Measurements from ENCODE around the gene PELI2.

PELI2 gene

DNA sequence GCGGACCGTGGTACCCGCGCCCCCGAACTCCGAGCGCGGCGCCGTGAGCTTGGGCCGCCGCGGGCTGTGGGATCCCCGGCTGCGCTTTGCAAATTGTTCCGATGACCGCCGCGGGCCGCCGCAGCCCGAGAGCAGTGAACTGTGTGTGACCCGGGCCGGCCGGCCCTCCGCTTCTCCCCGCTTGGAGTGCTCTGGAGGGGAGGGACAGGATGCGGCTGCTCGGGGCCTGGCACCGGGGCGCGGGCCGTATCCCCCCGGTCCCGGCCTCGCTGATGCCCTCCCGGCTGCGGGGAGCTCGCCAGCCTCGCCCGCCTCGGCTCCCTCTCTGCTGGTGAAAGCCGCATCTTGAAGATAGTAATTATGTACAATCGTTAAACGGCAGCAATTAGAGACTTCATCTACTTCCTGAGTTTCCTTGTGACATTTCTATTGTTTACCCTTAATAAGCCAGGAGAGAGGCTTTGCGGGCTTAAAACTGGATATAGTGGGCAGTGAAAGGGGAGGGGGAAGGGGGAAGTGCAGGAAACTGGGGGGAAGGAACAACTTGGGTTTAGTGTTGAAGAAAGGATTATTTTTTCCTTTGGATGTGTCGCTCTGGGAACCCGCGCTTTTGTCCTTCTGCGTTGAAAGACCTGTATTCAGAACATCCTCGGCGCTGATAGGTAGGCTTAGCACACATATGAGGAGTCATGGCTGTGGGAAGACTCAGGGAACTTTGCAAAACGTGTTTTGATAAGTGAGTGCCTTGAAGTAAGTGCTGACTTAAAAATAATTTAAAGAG lies 1.2 kb downstream of the PELI2 start:
- DNase-seq (ENCODE audit: low read depth in 2 of 2): no peak

DNA sequence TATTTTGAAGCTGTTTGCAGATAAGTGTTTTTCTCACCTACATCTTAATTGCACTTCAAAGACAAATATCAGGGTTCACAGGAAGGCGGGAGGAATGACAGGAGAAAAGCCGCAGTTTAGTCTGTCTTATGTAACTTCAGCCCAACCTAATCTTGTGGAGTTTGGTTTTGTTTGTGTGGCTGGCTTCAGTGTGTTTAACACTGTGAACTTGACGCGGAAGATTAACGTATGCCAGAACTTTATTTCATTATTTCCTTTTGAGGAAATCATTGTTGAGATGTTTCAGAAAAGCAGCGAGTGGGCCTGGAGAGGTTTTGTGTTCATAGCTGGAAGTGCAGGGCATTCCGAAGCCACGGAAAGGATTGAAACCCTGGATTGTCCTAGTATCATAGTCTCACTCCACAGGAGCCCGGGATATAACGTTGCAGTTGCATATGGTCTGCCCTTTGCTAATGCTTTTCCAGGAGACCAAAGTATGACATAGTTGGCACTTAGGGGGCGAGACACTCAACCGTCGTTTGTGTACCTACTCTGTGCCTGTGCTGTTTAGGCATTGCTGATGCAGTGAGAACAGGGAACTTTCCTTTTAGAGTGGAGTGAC lies 2.0 kb downstream of the PELI2 start:
- no peak for DNase-seq (ENCODE audit: low read depth in 2 of 2)

DNA sequence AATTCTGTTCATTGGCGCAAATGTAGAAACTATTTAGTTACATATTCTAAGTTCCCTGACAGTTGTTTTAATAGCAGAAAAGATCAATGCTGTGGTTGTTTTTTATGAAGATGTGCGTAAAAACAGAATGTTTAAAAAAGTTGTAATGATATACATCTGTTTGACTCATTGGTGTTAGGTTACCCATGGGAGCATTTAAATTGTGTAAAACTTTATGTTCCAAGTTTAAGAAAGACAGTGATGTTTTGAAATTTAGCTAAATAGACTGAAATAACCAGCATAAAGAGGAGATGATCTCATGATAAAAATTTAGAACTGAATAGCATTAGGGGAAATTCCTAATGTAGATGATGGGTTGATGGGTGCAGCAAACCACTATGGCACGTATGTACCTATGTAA lies 3.6 kb downstream of the PELI2 start:
- no peak for DNase-seq (ENCODE audit: low read depth in 2 of 2)

DNA sequence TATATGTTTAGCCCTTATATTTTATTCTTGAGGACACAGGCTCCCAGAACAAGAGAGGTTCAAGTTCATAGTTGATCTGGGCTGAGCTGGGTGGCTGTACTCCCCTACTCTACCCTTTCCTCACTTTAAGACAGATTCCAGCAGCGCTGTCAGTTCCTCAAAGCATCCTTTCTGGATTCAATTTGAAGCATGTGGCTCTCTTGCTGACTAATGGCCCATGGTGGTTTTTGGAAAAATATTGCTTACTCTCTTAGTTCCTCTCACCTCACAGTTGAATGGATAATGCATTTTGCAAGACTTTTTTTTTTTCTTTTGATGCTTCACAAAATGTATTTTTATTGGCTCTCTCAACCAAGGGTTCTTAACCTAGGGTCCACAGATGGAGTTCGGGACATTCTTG lies 4.1 kb downstream of the PELI2 start:
- no peak for DNase-seq (ENCODE audit: low read depth in 2 of 2)

DNA sequence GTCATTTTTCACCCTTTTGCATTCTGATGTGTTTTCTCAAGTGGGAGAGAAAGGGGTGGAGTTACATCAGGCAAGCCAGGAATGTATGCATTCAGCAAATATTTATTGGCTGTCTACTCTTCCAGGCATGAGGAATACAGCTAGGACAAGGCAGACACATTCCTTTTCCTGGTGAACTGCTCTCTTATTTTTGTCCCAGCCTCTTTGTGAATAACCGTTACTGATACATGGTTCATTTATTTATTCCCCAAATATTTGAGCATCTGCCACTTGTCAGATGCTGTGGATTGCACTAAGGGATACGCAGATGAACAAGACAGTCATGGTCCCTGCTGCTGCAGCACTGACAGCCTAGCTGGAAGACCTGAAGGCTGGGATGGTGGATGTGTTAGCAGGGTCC lies 6.1 kb downstream of the PELI2 start:
- DNase-seq (ENCODE audit: low read depth in 2 of 2): no peak

DNA sequence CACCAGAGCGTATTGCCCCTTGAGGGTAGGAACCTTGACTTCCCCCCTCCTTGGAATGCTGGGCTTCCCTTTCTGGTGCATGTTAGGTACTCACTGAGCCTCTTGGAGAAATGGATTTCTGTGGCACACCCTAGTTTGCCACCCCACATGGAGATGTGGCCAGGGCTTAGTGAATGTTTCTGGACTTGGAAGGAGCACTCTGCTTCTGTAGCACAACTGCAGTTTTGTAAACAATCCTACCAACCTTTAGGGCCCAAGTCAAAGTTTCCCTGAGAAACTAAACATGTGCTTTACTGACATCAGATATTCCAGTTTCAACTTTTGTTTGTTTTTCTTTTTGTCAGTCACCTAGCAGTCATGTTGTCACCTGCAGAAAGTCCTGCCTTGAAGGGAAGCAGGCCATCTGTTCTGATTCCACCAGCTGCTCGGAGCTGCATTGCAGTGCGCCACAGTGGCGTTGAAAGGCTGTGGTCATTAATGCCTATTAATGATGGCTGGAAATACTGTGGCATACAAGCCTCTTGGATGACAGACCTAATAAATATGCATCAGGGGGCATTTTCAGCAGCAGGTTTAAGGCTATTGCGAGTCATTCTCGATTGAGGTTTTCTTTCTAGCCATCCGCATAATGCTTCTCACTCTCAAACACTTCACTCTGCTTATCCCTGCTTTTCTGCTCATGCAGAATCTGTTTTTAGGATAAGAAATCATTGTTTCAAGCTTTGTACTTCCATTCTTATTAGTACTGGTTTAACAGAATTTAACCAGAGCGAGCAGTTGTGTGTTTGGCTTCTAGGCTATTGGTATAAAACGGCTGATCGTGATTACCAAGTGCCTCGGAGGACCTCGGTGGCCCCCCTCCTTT lies 7.8 kb downstream of the PELI2 start:
- DNase-seq (ENCODE audit: low read depth in 2 of 2): no peak

DNA sequence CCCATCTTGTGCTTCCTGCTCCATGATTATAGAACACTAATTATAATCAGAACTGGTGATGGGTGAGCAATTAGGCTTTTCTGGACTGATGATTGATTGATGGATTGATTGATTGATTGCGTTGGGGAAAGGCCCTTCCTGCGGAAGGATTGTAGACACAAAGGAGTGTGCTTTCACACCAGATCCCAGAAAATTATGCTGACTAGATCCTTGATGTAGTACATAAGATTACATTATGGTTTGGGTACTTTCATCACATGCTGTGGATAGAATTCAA lies 8.4 kb downstream of the PELI2 start:
- DNase-seq (ENCODE audit: low read depth in 2 of 2): no peak

DNA sequence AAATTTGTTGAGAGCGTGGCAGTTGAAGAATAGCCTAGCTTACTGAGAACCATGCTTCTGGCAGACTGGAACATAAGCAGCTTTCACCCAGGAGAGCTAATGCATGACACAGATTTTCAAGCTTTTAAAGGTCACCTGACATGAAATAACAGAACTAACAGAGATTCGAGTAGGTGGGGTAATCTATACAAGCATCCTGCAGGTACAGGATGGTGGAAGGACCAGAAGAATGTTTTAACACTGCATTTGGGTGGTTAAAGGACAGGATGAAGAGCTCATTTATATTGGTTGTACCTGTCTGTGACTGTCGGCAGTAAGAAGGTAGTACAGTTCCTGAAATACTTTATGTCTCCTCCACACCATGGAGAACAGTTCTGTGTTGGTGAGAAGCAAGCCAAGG lies 8.9 kb downstream of the PELI2 start:
- DNase-seq (ENCODE audit: low read depth in 2 of 2): no peak

DNA sequence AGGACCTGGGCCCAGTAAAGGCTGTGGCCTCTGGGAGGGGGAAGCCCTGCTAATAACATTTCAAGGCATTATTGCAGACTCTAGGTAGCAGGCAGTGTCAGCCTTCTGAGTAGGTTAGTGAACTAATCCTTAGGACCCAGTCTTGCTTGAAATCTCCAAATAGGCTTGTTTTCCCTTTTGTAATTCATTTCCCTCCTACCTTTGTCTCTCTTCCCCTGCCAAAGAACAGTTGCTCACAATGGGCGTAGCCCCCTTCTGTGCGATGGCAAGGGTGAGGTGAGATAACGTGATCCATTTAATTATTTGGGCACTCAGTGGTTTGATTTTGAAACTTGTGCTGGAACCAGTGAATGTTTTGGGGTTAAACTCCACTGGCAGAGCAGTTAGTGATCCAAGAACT lies 10.9 kb downstream of the PELI2 start:
- DNase-seq (ENCODE audit: low read depth in 2 of 2): no peak

DNA sequence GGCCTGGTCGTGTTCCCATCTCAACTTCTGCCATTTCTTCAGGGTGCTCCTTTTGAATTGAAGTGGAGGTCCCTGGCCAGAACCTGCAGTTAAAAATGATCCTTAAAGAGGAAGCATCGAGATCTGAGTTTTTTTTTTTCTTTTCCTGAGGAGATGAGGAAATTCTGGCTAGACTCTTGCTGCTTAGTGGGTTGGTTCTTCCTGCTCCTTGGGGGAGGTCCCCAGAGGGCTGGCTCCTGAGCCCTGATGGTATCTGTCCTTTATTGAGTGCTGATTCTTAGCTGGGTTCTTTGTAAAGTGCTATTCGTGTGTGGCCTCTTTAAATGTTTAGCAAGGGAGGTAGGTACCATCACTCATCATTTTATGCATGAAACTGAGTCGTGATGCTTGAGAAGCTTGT lies 11.7 kb downstream of the PELI2 start:
- DNase-seq (ENCODE audit: low read depth in 2 of 2): no peak

DNA sequence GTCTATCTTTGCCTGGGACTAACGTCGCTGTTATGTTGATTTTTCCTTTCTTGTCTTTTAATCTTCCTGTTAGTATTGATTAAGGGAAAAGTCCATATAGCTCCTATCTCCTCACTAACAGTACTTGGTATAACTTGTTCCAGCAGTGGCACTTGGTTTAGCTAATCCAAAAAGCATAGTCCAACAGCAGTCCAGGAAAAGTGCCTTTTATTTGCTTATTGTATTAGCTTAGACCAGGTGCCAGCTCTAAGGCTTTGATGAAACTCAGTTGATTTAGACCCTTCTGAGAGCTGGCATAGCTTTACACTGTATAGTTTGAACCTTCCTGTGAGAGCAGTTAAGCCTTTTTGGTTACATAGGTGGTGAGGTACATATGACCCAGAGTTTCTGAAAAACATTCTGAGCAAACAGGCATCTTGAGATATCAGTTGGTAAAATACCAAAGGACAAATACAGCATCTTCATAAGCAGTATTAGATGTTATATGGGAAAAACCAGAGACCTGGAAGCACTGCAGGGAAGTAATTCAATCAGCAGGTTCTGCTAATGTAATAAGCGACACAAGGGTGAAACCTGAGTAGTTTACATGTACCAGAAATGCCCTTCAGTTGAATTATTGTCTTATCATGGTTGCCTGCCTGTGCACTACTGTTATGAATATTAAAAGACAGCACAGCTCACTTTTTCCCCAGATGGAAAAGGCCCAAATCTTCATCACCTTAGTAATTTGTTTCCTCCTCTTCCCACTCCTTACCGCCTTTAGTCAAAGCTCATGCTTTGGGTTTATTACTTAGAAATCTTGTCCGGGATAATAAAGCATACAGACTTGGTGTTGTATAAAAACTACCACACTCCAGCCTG lies 13.0 kb downstream of the PELI2 start:
- no peak for DNase-seq (ENCODE audit: low read depth in 2 of 2)

DNA sequence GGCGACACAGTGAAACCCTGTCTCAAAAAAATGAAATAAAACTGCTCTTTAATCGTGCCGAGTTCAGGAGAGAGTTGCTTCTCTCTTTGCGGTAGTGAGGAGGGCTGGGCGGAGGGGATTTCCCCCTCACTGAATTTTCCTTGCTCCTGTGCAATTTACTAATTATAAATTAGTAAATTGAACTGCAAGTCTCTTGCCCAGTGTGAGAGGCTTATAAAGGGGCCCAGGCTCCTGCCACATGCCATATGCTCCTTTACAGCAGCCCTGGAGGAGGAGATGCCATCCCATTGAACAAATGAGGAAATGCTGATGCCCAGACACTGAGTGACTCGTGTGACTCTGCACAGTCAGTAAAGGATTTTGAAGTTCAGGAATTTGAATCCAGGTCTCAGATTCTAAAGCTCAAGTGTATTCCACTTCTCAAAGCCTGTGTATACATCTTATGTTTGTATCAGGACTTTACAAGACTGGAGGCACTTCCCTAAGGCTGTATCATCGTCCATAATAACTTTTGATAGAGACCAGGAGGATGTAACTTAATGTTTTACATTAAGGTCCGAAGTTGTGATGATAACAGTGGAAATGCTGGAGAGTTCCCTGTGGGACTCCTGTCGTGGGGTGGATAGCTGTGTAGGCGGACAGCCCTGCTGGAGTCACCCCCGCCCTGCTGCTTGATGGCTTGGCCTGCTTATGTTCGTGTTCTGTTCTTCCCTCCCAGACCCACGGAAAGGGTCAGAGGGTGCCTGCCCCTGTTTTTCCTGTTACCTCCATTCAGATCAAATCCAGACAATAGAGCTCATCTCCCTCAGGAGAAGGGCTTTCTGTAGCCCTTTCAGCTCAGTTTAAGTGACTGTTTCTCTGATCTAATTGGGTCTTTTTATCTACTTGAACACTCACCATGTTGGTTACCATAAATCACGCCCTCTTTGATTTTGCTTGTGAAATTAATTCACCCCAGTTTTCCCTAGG lies 13.9 kb downstream of the PELI2 start:
- DNase-seq (ENCODE audit: low read depth in 2 of 2): no peak

DNA sequence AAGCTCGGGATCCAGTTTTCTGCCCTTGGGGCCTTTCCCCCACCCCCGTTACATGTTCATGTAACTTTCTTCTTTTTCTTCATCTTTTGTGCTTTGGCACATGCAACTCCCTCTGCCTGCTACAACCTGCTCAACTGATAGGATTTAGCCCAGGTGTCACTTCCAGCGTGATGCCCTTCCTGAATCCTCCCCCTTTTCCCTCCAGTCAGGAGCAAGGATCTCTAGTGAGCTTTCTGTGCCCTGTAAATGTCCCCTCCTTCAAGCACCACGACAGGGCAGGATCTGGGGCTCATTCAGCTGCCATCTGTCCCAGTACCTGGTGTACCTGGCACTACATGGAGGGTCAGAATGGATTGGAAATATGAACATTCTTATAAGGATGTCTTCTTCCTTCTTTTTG lies 15.3 kb downstream of the PELI2 start:
- DNase-seq (ENCODE audit: low read depth in 2 of 2): no peak

DNA sequence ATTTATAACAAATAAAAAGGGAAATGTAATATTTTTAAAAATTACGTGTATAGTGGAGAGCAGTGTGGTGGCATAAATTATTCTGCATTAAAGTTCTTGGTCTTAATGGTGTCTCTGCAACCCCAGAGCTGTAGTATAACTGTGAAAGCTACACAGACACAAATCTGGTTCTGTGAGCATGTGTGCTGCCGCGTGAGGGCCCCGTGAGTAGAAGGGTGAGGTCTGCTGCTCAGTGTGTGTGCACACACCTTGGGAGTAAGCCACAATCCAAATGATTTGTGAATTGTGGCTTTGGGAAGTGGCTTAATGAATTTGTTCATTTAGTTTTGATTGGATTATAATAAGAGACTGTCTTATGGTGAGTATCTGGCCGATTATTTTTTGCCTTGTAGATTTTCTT lies 16.8 kb downstream of the PELI2 start:
- DNase-seq (ENCODE audit: low read depth in 2 of 2): no peak

DNA sequence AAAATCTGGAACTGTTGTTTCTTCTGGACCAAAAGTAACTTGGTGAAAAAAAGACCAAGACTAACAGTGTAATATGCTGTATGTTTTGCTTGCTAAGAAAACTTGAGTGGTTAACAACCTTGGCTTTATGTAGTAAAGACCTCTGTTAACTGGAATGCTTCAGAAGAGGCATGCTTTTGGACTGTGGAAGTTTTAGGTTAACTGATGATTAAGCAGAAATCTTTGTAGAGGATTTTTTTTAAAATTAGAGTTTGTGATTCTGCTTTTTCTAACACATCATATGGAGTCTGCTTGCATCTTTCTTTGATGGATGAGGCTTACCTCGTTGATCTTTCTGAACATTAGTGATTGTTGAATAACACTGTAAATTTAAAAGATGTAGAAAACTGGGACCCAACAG lies 17.5 kb downstream of the PELI2 start:
- DNase-seq (ENCODE audit: low read depth in 2 of 2): no peak

DNA sequence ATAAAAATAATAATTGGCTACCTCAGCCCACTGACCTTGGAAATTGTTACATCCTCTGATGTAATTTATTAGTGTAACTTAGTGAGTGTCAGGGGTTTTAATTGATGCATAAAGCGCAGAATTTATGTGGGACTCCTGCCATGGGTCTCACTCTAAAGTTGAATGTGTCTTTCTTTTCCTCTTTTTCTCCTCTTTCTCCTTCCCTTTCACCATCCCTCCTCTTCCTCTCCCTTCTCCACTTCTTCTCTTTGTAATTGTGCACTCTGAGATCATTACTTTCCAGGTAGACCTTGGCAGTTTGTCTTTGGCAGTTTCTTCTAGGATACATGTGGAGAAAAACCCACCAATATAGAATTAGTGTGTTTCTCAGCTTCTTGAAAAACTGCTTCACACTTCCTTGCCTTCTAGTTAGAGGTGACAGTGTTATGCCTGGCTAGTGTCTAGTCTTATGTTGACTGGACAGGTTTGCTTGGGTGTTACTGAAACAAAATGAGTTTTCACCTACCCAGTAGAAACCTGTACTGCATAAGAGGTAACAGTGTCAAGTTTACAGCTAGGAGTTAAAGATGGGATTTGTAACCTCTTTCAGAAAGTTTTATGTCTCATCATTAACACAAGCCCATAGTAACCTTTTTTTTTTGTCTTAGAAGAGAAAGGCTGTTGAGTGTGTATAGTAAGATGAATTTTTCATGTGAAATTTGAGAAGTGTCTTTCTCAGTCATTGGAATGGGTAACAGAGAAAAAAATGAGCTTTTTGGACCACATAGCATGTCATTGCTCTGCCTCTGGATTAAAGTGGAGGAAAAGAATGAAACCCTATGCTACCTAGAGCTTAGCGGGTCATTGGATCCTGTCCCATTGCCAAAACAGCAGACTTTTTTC lies 18.6 kb downstream of the PELI2 start:
- no peak for DNase-seq (ENCODE audit: low read depth in 2 of 2)

DNA sequence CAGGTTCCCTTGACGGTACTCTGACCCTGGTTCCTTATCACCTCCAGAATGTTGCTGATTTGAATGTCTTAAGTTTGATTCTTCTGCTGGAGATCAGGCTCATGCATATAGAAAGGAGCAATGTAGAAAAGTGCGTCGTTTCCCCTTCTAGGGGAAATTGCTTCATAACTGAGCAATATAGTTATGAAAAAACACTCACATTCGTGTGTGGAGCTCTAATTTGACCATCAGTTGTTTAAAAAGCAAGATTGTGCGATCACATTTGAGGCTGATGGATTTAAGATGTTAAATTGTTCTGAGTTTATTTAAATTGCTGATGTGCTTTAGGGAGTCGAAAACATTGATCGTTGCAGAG lies 19.2 kb downstream of the PELI2 start:
- no peak for DNase-seq (ENCODE audit: low read depth in 2 of 2)

DNA sequence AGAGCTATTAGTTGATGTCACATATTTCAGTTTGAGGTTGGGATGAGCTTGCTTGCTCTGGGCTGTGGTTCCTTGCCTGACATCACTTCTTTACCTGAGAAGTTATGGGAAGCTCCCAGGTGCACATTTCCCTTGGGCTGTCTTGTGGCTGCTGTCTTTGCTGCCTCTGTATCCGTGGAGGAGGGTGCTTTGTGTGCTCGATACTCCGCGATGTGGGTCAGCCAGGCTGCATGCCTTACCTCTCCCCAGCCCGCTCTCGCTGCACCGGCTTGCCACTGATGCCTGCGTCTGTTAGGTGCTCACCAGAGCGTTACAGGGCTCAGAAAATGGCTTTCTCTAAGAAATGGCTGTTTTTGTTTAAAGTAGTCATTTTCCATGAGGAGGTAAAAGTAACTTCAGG lies 19.6 kb downstream of the PELI2 start:
- DNase-seq (ENCODE audit: low read depth in 2 of 2): no peak

DNA sequence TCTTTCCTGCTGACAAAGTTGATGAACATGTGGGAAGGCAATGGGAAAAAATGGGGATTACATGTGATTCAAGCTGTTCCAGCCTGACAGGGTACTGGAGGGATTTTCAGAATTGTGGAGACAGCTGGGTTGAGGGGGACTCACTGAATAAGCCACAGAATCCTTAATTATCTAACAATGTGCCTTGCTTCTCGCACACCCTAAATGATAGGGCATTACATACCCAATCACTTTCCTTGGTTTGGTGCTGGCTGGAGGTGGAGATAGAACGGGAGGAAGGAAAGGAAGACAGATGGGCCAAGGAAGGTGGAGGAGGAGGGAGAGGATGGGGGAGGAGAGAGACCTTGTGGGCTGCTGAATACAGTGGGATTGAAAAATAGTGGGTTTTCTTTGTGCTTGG lies 20.7 kb downstream of the PELI2 start:
- no peak for DNase-seq (ENCODE audit: low read depth in 2 of 2)

DNA sequence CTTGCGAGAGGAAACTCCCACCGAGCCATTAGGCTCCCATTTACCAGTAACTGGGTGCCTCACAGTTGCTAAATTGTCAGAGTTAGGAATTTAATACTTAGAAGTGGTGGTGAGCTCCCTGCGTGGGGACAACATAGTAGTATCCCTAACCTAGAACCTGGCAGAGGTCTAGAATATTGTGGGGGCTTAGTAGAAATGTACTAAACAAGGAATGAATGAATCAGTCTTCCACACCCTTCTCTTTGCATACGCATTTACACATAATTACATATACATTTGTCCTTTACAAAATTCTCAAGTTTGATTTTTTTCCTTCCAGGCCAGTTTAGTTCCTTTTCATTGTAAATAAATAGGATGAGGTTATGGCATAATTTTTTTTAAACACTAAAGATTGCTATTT lies 24.1 kb downstream of the PELI2 start:
- no peak for DNase-seq (ENCODE audit: low read depth in 2 of 2)

All from stimulated activated CD8-positive, alpha-beta memory T cell treated with anti-CD3 and anti-CD28 coated beads, Interleukin-7, amount 100 ng/mL, for 1 hour (primary cell).